OCI-M2 (cell line): ENCODE data around the gene C17orf75.

Source experiments
- DNase-seq: peaks from one replicate; lab custom pipeline; 2025; ENCODE audit not compliant: unreplicated experiment; lab: John Stamatoyannopoulos, UW

Gene C17orf75

DNA sequence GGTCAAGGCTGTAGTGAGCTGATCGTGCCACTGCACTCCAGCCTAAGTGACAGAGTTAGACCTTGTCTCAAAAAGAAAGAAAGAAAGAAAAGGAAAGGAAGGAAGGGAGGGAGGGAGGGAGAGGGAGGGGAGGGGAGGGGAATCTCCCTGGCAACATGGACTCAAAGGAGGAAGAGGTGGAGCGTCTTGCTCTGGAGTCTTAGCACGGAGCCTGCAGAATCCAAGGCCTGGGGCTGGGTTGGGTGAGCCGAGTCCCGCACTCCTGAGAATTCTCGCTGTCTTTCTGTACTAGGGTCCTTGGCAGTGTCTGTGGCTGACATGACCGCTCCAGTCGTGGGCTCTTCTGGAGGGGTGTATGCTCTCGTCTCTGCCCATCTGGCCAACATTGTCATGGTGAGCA is 36.9 kb downstream of the C17orf75 start:
- DNase-seq, result no peak

DNA sequence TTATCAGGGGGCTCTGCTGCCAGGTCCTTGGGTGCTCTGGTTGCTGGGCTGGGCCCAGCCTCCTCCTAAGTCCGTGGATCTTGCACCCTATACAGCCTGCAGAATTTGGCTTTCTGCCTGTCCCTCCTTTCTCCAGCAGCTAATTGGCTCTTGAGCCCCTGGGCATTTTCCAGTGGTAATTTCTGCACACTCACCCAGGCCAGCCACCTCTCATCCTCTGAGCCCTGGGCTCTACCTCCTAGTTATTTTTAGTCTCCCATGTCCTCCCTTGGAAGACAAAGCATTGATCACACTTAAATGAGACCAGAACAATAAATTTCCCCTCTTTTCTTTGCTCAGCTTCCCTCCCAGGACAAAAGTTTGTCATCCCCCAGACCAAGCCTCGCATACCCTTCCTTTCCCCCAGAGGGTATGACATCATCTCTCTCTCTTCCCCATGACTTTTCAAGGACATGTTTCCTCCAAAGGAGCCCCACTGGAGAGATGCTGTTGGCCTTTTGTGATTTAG is 38.1 kb downstream of the C17orf75 start:
- no peak for DNase-seq

DNA sequence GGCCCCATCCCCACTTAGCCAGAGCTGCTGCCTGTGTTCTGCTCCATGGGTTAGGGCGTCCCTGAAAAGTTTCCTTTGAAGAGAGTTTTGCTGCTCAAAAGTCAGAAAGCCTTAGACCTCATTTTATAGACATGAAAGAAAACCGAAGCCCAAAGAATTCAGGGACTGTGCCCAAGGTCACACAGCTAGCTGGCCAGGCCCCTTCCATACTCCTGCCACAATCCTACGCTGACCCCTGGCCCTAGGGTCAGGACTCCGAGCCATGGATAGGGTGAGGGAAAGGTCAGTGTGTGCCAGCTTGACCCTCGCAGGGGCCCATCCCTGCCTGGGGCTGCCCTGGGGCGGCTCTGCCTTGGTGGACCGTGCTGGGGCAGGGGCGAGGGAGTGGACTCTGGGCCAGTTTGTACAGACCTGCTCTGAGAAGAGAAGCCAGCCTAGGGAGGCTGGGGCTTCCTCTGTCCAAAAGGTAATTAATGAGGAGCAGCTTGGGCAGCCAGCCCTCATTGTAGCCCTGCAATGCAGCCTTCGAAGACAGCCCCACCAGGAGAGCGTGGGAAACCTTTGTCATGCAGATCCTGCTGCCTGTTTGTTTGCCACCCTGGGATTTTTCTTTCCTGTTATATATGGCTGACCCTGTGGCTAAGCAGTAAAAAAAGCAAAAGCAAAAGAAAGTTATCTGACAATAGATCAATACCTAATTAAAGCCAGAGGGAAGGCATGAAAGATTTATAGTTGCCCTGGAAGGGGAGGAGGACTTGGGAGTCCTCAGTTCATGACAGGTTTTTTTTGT is 38.9 kb downstream of the C17orf75 start:
- no peak for DNase-seq

GRCh38 chr17:32302037-32302436 is 39.9 kb downstream of the C17orf75 start:
- DNase-seq, result no peak

- no peak for DNase-seq
Observed at GRCh38 chr17:32299580-32300164, 42.3 kb downstream of the C17orf75 start.

DNA sequence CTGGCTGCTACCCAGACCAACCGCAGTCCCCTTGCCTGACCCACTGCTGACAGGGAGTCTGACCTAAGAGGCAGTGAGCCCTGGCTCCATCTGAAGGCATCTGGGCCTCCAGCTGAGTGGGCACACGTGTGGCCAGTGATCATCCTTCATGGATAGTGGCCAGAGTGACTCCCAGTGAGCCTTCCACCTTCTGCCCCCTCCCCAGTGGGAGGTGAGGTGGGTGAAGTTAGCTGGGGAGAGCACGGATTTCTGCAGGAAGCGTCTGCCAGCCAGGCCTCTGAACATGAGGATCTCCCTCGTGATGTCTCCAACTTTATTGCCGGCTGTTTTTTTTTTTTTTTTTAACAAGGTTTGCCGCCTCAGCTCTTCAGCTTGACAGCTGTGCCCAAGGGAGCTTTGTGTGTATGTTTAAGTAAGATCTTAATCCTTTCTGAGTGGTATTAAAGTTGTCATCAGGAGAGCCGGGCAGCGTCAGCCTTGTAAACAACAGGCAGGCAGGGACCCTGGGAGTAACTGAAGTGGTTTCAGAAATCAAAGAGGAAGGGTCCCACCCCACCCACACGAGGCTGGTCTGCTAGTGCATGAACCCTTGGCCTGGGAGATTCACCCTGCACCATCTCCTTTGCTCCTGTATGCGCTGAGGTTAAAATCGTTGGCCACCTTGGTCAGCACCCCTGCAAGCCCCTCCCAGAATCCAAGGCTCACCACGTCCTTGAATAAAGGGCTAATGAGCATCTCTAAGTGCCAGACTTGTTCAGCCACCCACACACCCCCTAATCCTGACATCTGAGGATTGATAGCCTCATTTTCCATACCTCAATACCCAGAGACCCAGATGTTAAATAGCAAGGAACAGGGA is 43.0 kb downstream of the C17orf75 start:
- no peak for DNase-seq

DNA sequence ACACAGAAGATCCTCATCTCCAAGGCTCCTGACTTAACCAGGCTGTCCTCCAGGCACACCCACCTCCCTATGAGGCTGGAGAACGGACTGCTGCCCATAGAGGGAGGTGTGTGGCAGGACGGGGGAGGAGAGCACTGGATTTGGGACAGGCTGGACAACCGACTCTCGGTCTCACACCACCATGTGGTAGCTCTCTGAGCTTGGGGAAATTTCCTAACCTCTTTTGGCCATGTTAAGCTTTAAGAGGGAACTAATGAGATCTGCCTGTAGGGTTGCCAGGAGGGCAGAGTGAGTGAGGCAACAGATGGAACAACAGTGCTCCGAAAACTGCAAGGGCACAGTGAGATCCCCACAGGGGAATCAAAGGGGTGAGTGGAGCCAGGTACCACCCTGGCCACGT is 43.7 kb downstream of the C17orf75 start:
- no peak for DNase-seq

GRCh38 chr17:32297860-32298259 is 44.1 kb downstream of the C17orf75 start:
- no peak for DNase-seq

DNA sequence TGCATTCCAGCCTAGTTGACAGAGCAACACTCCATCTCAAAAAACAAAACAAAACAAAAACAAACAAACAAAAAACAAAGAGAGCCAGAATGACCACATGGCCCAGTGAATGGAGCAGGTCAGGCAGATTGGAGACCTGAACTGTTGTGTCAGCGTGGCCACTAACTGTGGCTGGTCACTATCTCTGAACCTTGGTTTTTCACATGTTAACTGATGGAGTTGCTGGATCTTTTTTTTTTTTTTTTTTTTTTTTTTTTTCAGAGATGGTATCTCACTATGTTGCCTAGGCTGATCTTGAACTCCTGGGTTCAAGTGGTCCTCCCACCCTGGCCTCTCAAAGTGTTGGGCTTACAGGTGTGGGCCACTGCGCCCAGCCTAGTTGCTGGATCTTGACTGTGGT is 44.5 kb downstream of the C17orf75 start:
- no peak for DNase-seq

DNA sequence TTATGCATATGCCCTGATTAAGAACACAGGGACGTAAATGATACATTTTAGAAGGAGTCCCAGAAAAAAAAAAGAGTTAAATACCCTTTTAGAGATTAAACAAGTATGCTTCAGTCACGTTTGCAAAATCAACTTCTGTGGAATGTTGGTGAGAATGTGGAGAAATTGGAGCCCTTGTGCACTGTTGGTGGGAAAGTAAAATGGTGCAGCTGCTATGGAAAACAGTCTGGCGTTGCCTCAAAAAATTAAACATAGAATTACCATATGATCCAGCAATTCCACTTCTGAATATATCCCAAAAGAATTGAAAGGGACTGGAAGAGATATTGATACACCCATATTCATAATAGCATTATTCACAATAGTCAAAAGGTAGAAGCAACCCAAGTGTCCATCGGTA is 49.9 kb downstream of the C17orf75 start:
- DNase-seq, result no peak

- no peak for DNase-seq
Observed at GRCh38 chr17:32289471-32290070, 52.4 kb downstream of the C17orf75 start.

- no peak for DNase-seq
Observed at GRCh38 chr17:32288615-32289014, 53.4 kb downstream of the C17orf75 start.

- DNase-seq, result no peak
Observed at GRCh38 chr17:32287804-32288511, 54.0 kb downstream of the C17orf75 start.

- no peak for DNase-seq
Observed at GRCh38 chr17:32286518-32286900, 55.5 kb downstream of the C17orf75 start.

DNA sequence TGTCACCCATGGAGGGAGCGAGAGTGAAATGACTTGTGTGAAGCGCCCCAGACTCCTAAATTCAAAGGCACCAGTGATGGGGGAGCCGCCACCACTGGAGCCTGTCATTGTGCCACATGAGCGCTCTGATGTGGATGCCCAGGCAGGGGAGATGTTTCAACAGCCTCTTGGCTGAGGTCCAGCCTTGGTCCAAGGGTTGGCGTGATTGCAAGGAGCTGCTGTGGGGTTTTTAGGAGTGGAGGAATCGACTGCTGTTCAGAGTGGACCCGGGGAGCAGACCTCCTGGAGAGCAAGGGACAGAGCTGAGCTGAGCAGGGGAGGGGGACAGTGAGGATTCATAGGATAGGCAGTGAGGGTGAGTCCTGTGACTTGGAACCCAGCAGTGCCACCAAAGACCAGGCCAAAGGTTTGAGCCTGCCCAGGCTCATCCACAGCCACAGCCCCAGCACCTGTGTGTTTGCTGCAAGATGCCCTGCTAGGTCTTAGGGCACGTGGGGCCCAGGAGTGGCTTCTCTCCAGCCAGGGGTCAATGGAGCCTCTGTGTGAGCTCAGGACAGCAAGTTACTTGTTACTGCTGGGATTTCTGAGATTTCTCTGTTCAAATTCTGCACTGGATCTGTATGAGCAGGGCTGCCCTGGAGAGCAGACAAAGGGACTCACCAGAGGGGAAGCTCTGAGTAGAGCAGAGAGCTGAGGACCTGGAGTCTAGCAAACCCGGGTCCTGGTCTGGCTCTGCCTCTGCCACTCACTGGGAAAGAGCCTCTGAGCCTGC is 56.0 kb downstream of the C17orf75 start:
- DNase-seq, result no peak

GRCh38 chr17:32285306-32285705 is 56.7 kb downstream of the C17orf75 start:
- no peak for DNase-seq

DNA sequence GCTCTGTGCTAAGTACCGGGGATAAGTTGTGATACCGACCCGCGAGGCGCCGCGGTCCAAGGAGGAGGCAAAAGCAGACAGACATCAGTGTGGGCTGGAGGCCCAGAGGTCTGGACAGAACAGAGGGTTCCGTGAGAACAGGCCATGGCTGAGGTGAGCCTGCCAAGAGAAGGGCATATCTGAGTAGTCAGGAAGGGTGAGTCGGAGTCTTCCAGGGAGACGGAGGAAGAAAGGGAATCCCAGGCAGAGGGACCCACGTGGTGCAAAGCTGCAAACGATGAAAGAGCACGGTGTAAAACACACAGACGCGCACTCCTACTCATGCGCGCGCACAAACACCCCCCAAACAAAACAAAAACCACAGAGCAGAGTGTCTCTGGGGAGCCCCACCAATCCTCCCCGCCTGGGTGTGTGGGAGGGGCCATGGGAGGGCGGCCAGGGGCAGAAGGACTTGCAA is 58.2 kb downstream of the C17orf75 start:
- DNase-seq, result no peak

DNA sequence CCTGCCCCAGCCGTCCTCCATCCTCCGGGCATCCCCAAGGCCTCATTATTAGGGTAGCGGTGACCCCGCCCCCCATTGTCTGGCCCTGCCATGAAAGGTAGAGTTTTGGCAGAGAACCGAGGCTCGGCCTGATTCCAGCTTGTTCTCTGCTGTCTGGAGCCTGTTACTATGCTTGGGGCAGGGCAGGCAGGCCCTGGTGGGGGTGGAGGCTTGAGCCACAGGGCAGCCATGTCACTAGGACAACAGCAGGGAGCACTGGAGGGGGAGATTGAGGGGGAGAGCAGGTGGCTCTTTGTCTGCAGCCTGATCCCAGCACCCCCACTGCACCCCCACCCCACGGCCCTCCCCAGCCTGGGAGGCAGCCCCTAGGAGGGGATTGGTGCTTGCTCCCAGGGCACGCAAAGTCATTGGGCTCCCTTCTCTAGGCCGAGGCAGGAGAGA is 60.9 kb downstream of the C17orf75 start:
- no peak for DNase-seq

- no peak for DNase-seq
Observed at GRCh38 chr17:32279891-32280716, 61.9 kb downstream of the C17orf75 start.
